IMR-90 (cell line): ENCODE results near the gene NOTCH2. TPM values are rescaled to one million over a fixed set of nuclear protein-coding genes. Genes with fewer than 3 reads are reported as not detected.

ENCODE experiments used
- ATAC-seq: fragments of 200-7000 bp; cut with Tn5 transposase; 2 replicates; pipeline ENCODE4 v1.9.1; 2020; ENCODE audit warnings: low read depth, mild to moderate bottlenecking, moderate library complexity
- BruUV-seq: library from RNA; stranded (reverse); fragments of 400-500 nt; replicated peaks from 2 replicates; lab custom pipeline; 2021; lab: Mats Ljungman, UMichigan
- CTCF ChIA-PET: fragments of 300-600 bp; formaldehyde crosslinking; extraction: SDS; loops from one replicate; lab custom pipeline; 2021; ENCODE audit warnings: antibody characterized with exemption; lab: Yijun Ruan, JAX
- POLR2A ChIA-PET: fragments of 300-600 bp; sonication (Branson Sonifier 250); formaldehyde crosslinking; loops from one replicate; lab custom pipeline; 2022; ENCODE audit warnings: antibody characterized with exemption; ENCODE audit not compliant: unreplicated experiment; lab: Charles Lee
- DNase-seq: peaks from one replicate; pipeline ENCODE4 v3.0.0; 2013
- H2AFZ ChIP-seq: replicated peaks from 2 replicates; pipeline ENCODE3; 2013; ENCODE audit warnings: low read length, mild to moderate bottlenecking; ENCODE audit not compliant: poor library complexity
- H2AK5ac ChIP-seq: 2 replicates; pipeline ENCODE4 v1.6.1; 2013; ENCODE audit warnings: low read depth, low read length, inconsistent platforms
- H2AK9ac ChIP-seq: replicated peaks from 2 replicates; pipeline ENCODE3; 2013; ENCODE audit warnings: mild to moderate bottlenecking, low read depth, low read length, moderate library complexity; ENCODE audit not compliant: poor library complexity
- H2BK120ac ChIP-seq: 2 replicates; pipeline ENCODE4 v1.6.1; 2013; ENCODE audit warnings: low read depth, low read length, inconsistent platforms
- H2BK15ac ChIP-seq: 3 replicates; pipeline ENCODE4 v1.6.1; 2013; ENCODE audit warnings: low read depth, low read length, inconsistent platforms
- H2BK20ac ChIP-seq: 2 replicates; pipeline ENCODE4 v1.6.1; 2013; ENCODE audit warnings: low read depth, mild to moderate bottlenecking, inconsistent platforms, low read length, moderate library complexity
- H2BK5ac ChIP-seq: 2 replicates; pipeline ENCODE4 v1.6.1; 2013; ENCODE audit warnings: mild to moderate bottlenecking, low read depth, low read length, inconsistent platforms; ENCODE audit not compliant: poor library complexity, severe bottlenecking
- H3K14ac ChIP-seq: replicated peaks from 2 replicates; pipeline ENCODE4 v1.6.1; 2013; ENCODE audit warnings: low read depth, low read length, inconsistent platforms
- H3K18ac ChIP-seq: 2 replicates; pipeline ENCODE4 v1.6.1; 2013; ENCODE audit warnings: low read depth, low read length, control low read depth
- H3K23ac ChIP-seq: 2 replicates; pipeline ENCODE4 v1.6.1; 2013; ENCODE audit warnings: low read depth, low read length, inconsistent platforms
- H3K27ac ChIP-seq: 2 replicates; pipeline ENCODE4 v1.5.1; 2013; ENCODE audit warnings: mild to moderate bottlenecking, control low read depth, low read length; ENCODE audit not compliant: insufficient read depth
- H3K27me3 ChIP-seq: 2 replicates; pipeline ENCODE4 v1.6.1; 2013; ENCODE audit warnings: low read length; ENCODE audit not compliant: control insufficient read depth, insufficient read depth
- H3K36me3 ChIP-seq: 2 replicates; pipeline ENCODE4 v1.6.1; 2013; ENCODE audit warnings: low read length, mixed read lengths; ENCODE audit not compliant: control insufficient read depth, insufficient read depth
- H3K4ac ChIP-seq: 2 replicates; pipeline ENCODE4 v1.6.1; 2013; ENCODE audit warnings: low read depth, low read length, inconsistent platforms
- H3K4me1 ChIP-seq: 2 replicates; pipeline ENCODE4 v1.6.1; 2013; ENCODE audit warnings: low read length, mixed read lengths; ENCODE audit not compliant: control insufficient read depth, insufficient read depth
- H3K4me2 ChIP-seq: 2 replicates; pipeline ENCODE4 v1.6.1; 2013; ENCODE audit warnings: low read depth, mild to moderate bottlenecking, control low read depth, low read length, moderate library complexity
- H3K4me3 ChIP-seq: 2 replicates; pipeline ENCODE4 v1.5.1; 2013; ENCODE audit warnings: low read depth, mild to moderate bottlenecking, control low read depth, low read length, moderate library complexity; ENCODE audit not compliant: insufficient read depth
- H3K56ac ChIP-seq: 2 replicates; pipeline ENCODE4 v1.6.1; 2013; ENCODE audit warnings: low read length, inconsistent platforms; ENCODE audit not compliant: insufficient read depth; ENCODE audit errors: extremely low read depth
- H3K79me1 ChIP-seq, 2 experiments: 2 replicates each; pipeline ENCODE4 v1.6.1; 2013; ENCODE audit warnings: low read length in 2 of 2, inconsistent platforms in 1 of 2, low read depth in 1 of 2
- H3K9ac ChIP-seq: 2 replicates; pipeline ENCODE4 v1.6.1; 2013; ENCODE audit warnings: low read depth, low read length, control low read depth
- H3K9me1 ChIP-seq: 2 replicates; pipeline ENCODE4 v1.6.1; 2013; ENCODE audit warnings: low read length, inconsistent platforms; ENCODE audit not compliant: insufficient read depth
- H3K9me3 ChIP-seq: 2 replicates; pipeline ENCODE4 v1.6.1; 2013; ENCODE audit warnings: low read length; ENCODE audit not compliant: control insufficient read depth, insufficient read depth
- H4K20me1 ChIP-seq: 2 replicates; pipeline ENCODE4 v1.6.1; 2013; ENCODE audit warnings: low read length, inconsistent platforms; ENCODE audit not compliant: insufficient read depth
- H4K5ac ChIP-seq: 2 replicates; pipeline ENCODE4 v1.6.1; 2013; ENCODE audit warnings: mild to moderate bottlenecking, low read depth, low read length, control low read depth
- H4K8ac ChIP-seq, 2 experiments: 2 replicates each; pipeline ENCODE4 v1.6.1; 2013; ENCODE audit warnings: low read depth in 2 of 2, low read length in 2 of 2, control low read depth in 1 of 2, inconsistent platforms in 1 of 2
- H4K91ac ChIP-seq: 2 replicates; pipeline ENCODE4 v1.6.1; 2013; ENCODE audit warnings: low read depth, low read length, inconsistent platforms; ENCODE audit not compliant: insufficient read depth
- BHLHE40 ChIP-seq: fragments of 150-350 bp; IDR thresholded peaks from 2 replicates; pipeline ENCODE4 v1.6.1; 2016; ENCODE audit warnings: mild to moderate bottlenecking, low read depth, low read length
- CHD1 ChIP-seq: IDR thresholded peaks from 2 replicates; pipeline ENCODE4 v1.6.1; 2012; ENCODE audit warnings: low read depth, low read length, improper control_type of control experiment
- FOS ChIP-seq: fragments of 150-350 bp; IDR thresholded peaks from 2 replicates; pipeline ENCODE4 v1.6.1; 2016; ENCODE audit warnings: low read depth, low read length
- MAZ ChIP-seq: IDR thresholded peaks from 2 replicates; pipeline ENCODE4 v1.6.1; 2012; ENCODE audit warnings: low read depth, mild to moderate bottlenecking, low read length, improper control_type of control experiment, moderate library complexity, borderline replicate concordance
- MXI1 ChIP-seq: IDR thresholded peaks from 2 replicates; pipeline ENCODE4 v1.6.1; 2012; ENCODE audit warnings: low read depth, mild to moderate bottlenecking, low read length, moderate library complexity, borderline replicate concordance
- NFE2L2 ChIP-seq: fragments of 150-350 bp; IDR thresholded peaks from 2 replicates; pipeline ENCODE4 v1.6.1; 2016; ENCODE audit warnings: low read depth, mild to moderate bottlenecking, low read length
- POLR2A ChIP-seq: IDR thresholded peaks from 2 replicates; pipeline ENCODE4 v1.6.1; 2012; ENCODE audit warnings: mild to moderate bottlenecking, low read depth, low read length
- RAD21 ChIP-seq: IDR thresholded peaks from 2 replicates; pipeline ENCODE4 v1.6.1; 2012; ENCODE audit warnings: low read length, improper control_type of control experiment
- RFX5 ChIP-seq: IDR thresholded peaks from 2 replicates; pipeline ENCODE4 v1.8.0; 2012; ENCODE audit warnings: low read depth, mild to moderate bottlenecking, low read length, moderate library complexity
- SMC3 ChIP-seq: fragments of 150-350 bp; IDR thresholded peaks from 2 replicates; pipeline ENCODE4 v1.6.1; 2016; ENCODE audit warnings: low read depth, mild to moderate bottlenecking, antibody characterized with exemption, low read length, moderate library complexity
- WGBS, 2 experiments: methylation state at CpG; one replicate each; pipeline versions ENCODE4 v1.1.5 to v1.1.7; 2013; ENCODE audit warnings: missing lambda C conversion rate in 2 of 2; ENCODE audit not compliant: insufficient read length in 1 of 2; ENCODE audit errors: extremely low coverage in 2 of 2; 5-methylcytosine and 5-hydroxymethylcytosine counted together
- dilution Hi-C: fragments of 300-500 bp; cut with HindIII; formaldehyde crosslinking; loops from one replicate; pipeline ENCODE4 v1.14.3; 2018; ENCODE audit warnings: low sequenced_read_pairs; ENCODE audit not compliant: unreplicated experiment
- in situ Hi-C: fragments of 300-500 bp; cut with MboI; formaldehyde crosslinking; loops from 3 replicates; pipeline ENCODE4 v1.14.3; 2019; ENCODE audit warnings: low sequenced_read_pairs, inconsistent platforms, mixed read lengths
- intact Hi-C: fragments of 100-400 bp; cut with micrococcal nuclease; formaldehyde crosslinking; loops from 2 replicates; pipeline ENCODE4 v1.10.0; 2022
- polyA plus RNA-seq, 3 experiments: library from polyadenylated mRNA; depleted of rRNA; stranded (reverse); fragments of >200 nt; gene quantifications; 2 replicates each; pipeline ENCODE4 v1.2.3, GENCODE V29; 2012; ENCODE audit warnings: low replicate concordance in 1 of 3
- total RNA-seq: library from RNA; depleted of rRNA; stranded (reverse); fragments of >200 nt; gene quantifications from 2 replicates; pipeline ENCODE4 v1.2.3, GENCODE V29; 2012

Gene NOTCH2
- total and polyA plus RNA-seq, 2 of the 4 experiments (the other 2 are of a cell fraction) = 40.4 to 131 TPM

GRCh38 chr1:119971710-119972570, 97.5 kb downstream of the NOTCH2 start:
- Histone ChIP-seq H2BK15ac (no peak overlapping the region), H2AFZ (no peak overlapping the region), H4K8ac (no peak overlapping the region), H4K20me1 (peaks cover 15% of the 10 kb centered on the region; the same call in 1 of the 2 replicates), H3K79me1 (peaks cover 49 to 66% of the 10 kb centered on the region in 2 experiments), H4K5ac (no peak overlapping the region), H3K4ac (no peak overlapping the region), H2BK5ac (no peak overlapping the region), H3K9me1 (peaks cover 28% of the 10 kb centered on the region), H3K4me1 (peaks cover 2% of the 10 kb centered on the region; the same call in 1 of the 2 replicates), H3K23ac (no peak overlapping the region), H3K56ac (no peak overlapping the region), H3K18ac (no peak overlapping the region), H3K4me3 (no peak overlapping the region), H4K91ac (no peak overlapping the region), H3K27me3 (no peaks in the 10 kb centered on the region), H3K36me3 (peaks cover 26% of the 10 kb centered on the region), H3K9ac (no peak overlapping the region), H3K9me3 (no peaks in the 10 kb centered on the region), H3K27ac (no peak overlapping the region), H3K14ac (no peak overlapping the region), H2BK20ac (no peak overlapping the region), H2BK120ac (no peak overlapping the region), H3K4me2 (no peak overlapping the region), H2AK5ac (no peak overlapping the region), H2AK9ac (no peak overlapping the region)
- no TSS peak for BruUV-seq
- WGBS, 2 experiments = 100% methylated on average over 1 to 2 of the region's 4 CpGs
- no peak; the same call in 1 of the 2 replicates for ATAC-seq
- intact Hi-C loops (no loop called here), in situ Hi-C loops (no loop called here), dilution Hi-C loops (no loop called here)
- no peak for DNase-seq
- no peak for TF ChIP-seq MXI1
- no peak for TF ChIP-seq BHLHE40
- TF ChIP-seq MAZ = no peak
- TF ChIP-seq CHD1 = no peak
- no peak for TF ChIP-seq NFE2L2
- TF ChIP-seq RAD21 = no peak
- TF ChIP-seq FOS = no peak
- TF ChIP-seq POLR2A = no peak
- TF ChIP-seq SMC3 = no peak
- no peak for TF ChIP-seq RFX5
- ChIA-PET POLR2A (no interaction called here), CTCF (no interaction called here)
